ENCODE data around the gene BCAS3.

- no peak for TF ChIP-seq CTCF (IDR thresholded peaks at IDR 0.05; ENCODE audit: insufficient read depth, low read depth, low read length)
- TF ChIP-seq EZH2 (IDR thresholded peaks at IDR 0.05; ENCODE audit: insufficient read depth, low read length): no peak
Observed at GRCh38 chr17:61326330-61326729, 648.7 kb downstream of the BCAS3 start.
